Nephron (organoid): ENCODE results near the gene CHST8.

Experiments used
- H3K27ac Mint-ChIP-seq, 3 experiments: 2 replicates each; pipeline ENCODE4 v1.8.0; 2020; ENCODE audit warnings: mixed read lengths in 3 of 3, mild to moderate bottlenecking in 2 of 3, moderate library complexity in 1 of 3
- H3K27me3 Mint-ChIP-seq: 2 replicates; pipeline ENCODE4 v1.8.0; 2021; ENCODE audit warnings: low read depth, mild to moderate bottlenecking, moderate library complexity, mixed read lengths
- H3K36me3 Mint-ChIP-seq: 2 replicates; pipeline ENCODE4 v1.8.0; 2020; ENCODE audit warnings: low read depth, mixed read lengths
- H3K4me1 Mint-ChIP-seq: 2 replicates; pipeline ENCODE4 v1.8.0; 2020; ENCODE audit warnings: mixed read lengths
- H3K4me3 Mint-ChIP-seq, 3 experiments: 2 replicates each; pipeline ENCODE4 v1.8.0; 2020; ENCODE audit warnings: mild to moderate bottlenecking in 3 of 3, mixed read lengths in 3 of 3, moderate library complexity in 2 of 3
- H3K9me3 Mint-ChIP-seq: 2 replicates; pipeline ENCODE4 v1.8.0; 2020; ENCODE audit warnings: mixed read lengths
- CTCF ChIP-seq, 3 experiments: fragments of 200-600 bp; sonication (generic); IDR thresholded peaks; one replicate each; pipeline ENCODE4 v1.5.0; 2021; ENCODE audit warnings: antibody characterized with exemption in 3 of 3; ENCODE audit not compliant: unreplicated experiment in 3 of 3

The CHST8 gene

GRCh38 chr19:33705860-33706259, 84.1 kb downstream of the CHST8 start:
- no peak overlapping the region for H3K4me3 Mint-ChIP-seq
- no peak overlapping the region for H3K27ac Mint-ChIP-seq
- H3K4me1 Mint-ChIP-seq = no peaks in the 10 kb centered on the region
- no peaks in the 10 kb centered on the region for H3K9me3 Mint-ChIP-seq
- TF ChIP-seq CTCF (IDR thresholded peaks at IDR 0.05; ENCODE audit: unreplicated experiment in 3 of 3) = no peak
- H3K36me3 Mint-ChIP-seq = no peaks in the 10 kb centered on the region
- H3K27me3 Mint-ChIP-seq = peaks cover 25% of the 10 kb centered on the region

DNA sequence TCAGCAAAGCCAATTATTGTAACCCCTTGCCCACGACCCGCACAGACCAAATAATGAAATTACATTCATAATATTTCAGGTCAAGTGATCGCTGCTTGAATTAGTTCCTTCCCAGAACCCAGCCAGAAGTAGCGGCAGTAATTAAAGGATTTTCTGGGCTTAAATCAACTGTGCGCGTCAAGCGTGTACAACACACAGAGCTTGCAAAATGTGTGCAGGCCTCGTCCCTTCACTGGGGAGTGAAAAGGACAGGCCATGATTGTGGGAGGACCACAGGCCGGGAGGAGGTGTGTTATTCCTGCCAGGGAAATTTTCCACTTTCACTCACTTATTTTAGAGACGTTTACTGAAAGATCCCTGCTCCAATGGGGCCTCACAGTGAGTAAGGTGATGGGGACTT, 84.9 kb downstream of the CHST8 start:
- no peaks in the 10 kb centered on the region for H3K9me3 Mint-ChIP-seq
- H3K27me3 Mint-ChIP-seq = peaks cover 24% of the 10 kb centered on the region
- H3K4me3 Mint-ChIP-seq = no peak overlapping the region
- no peaks in the 10 kb centered on the region for H3K36me3 Mint-ChIP-seq
- H3K4me1 Mint-ChIP-seq = no peaks in the 10 kb centered on the region
- TF ChIP-seq CTCF (IDR thresholded peaks at IDR 0.05; ENCODE audit: unreplicated experiment in 3 of 3) = no peak
- H3K27ac Mint-ChIP-seq = no peak overlapping the region

GRCh38 chr19:33712268-33712667, 90.5 kb downstream of the CHST8 start:
- Mint-ChIP-seq H3K27me3 (peaks cover 30% of the 10 kb centered on the region), H3K4me3 (no peak overlapping the region), H3K27ac (no peak overlapping the region), H3K36me3 (no peaks in the 10 kb centered on the region), H3K4me1 (no peaks in the 10 kb centered on the region), H3K9me3 (peaks cover 6% of the 10 kb centered on the region)
- TF ChIP-seq CTCF (IDR thresholded peaks at IDR 0.05; ENCODE audit: unreplicated experiment in 3 of 3) = no peak

DNA sequence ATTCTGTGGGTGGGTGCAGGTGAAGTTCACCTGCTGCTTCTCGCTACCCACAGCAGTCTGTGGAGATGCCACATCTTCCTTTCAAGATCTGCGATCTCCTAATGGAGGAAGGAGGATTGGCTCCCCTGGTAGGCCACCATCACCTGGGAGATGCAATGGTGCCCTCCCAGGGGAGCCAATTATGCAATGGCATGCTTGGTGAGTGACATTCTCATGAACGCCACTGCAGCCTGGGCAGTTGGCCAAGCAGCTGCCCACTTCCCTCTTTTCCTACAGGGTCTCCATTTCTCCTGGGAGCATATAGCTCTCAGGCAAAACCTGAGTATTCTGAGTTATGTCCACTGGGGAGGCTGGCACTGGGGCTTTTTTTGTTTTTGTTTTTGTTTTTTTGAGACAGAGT, 91.4 kb downstream of the CHST8 start:
- no peaks in the 10 kb centered on the region for H3K4me1 Mint-ChIP-seq
- H3K27ac Mint-ChIP-seq = no peak overlapping the region
- H3K4me3 Mint-ChIP-seq = no peak overlapping the region
- peaks cover 6% of the 10 kb centered on the region for H3K9me3 Mint-ChIP-seq
- no peaks in the 10 kb centered on the region for H3K36me3 Mint-ChIP-seq
- no peak for TF ChIP-seq CTCF (IDR thresholded peaks at IDR 0.05; ENCODE audit: unreplicated experiment in 3 of 3)
- peaks cover 29% of the 10 kb centered on the region for H3K27me3 Mint-ChIP-seq

DNA sequence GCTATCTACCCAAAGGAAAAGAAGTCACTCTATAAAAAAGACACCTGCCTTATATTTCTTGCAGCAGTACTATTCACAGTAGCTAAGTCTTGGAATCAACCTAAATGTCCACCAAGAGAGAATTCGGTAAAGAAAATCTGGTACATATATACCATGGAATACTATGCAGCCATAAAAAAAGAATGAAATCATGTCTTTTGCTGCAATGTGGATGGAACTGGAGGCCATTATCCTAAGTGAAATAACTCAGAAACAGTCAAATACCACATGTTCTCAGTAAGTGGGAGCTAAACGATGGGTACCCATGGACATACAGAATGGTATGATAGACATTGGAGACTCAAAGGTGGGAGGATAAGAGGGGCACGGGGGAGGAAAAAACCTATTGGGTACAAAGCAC, 92.4 kb downstream of the CHST8 start:
- TF ChIP-seq CTCF (IDR thresholded peaks at IDR 0.05; ENCODE audit: unreplicated experiment in 3 of 3) = no peak
- H3K4me1 Mint-ChIP-seq = no peaks in the 10 kb centered on the region
- no peak overlapping the region for H3K4me3 Mint-ChIP-seq
- no peak overlapping the region for H3K27ac Mint-ChIP-seq
- no peaks in the 10 kb centered on the region for H3K36me3 Mint-ChIP-seq
- peaks cover 6% of the 10 kb centered on the region for H3K9me3 Mint-ChIP-seq
- H3K27me3 Mint-ChIP-seq = peaks cover 30% of the 10 kb centered on the region

DNA sequence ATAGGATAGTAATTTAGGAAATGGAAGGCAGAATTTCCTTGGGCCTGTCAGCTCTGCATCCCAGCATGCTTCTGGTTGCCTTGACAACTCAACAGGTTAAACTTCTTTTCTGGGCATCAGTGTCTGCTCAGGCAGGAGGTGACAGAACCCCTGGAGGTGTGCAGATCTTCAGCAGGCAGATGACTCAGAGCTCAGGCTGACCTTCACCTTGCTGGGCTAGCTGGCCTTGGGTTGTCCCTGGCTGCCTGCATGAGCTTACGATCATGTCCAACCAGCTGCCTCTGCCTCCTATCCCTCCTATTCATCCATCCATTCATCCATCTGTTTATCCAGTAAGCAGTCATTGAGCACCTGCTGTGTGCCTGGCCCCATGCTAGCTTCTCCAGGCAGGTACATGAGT, 93.7 kb downstream of the CHST8 start:
- Mint-ChIP-seq H3K27ac (no peak overlapping the region), H3K27me3 (peaks cover 24% of the 10 kb centered on the region), H3K4me3 (no peak overlapping the region), H3K4me1 (no peaks in the 10 kb centered on the region), H3K36me3 (no peaks in the 10 kb centered on the region), H3K9me3 (peaks cover 6% of the 10 kb centered on the region)
- no peak for TF ChIP-seq CTCF (IDR thresholded peaks at IDR 0.05; ENCODE audit: unreplicated experiment in 3 of 3)
